A549 (cell line): Measurements from ENCODE around the gene PIBF1. TPM values are rescaled to one million over a fixed set of nuclear protein-coding genes. Genes with fewer than 3 reads are reported as not detected.

ENCODE experiments used
- ATAC-seq, 2 experiments: fragments of 200-7000 bp in 1 of 2; fragments of >200 bp in 1 of 2; cut with Nextera tagmentation in 1 of 2; cut with Tn5 transposase in 1 of 2; 3 replicates each; pipeline versions ENCODE4 v1.8.0 to v1.9.1; 2018 to 2020; ENCODE audit warnings: mild to moderate bottlenecking in 1 of 2, moderate library complexity in 1 of 2
- CTCF ChIA-PET: fragments of 300-600 bp; sonication (Branson Sonifier 250); formaldehyde crosslinking; extraction: SDS; loops from one replicate; lab custom pipeline; 2021; ENCODE audit warnings: antibody characterized with exemption, inconsistent platforms; lab: Yijun Ruan, JAX
- POLR2A ChIA-PET: fragments of 350-600 bp; formaldehyde crosslinking; extraction: SDS; loops from one replicate; lab custom pipeline; 2021; ENCODE audit warnings: antibody characterized with exemption, inconsistent platforms; lab: Yijun Ruan, JAX
- DNase-seq, 2 experiments: peaks; one replicate each; pipeline versions ENCODE4 v3.0.0 to v3.0.0-alpha.2; 2011 to 2016; ENCODE audit warnings: low read depth in 1 of 2, low spot score in 1 of 2
- FAIRE-seq: peaks from 2 replicates; lab custom pipeline; 2011; peaks lifted over from hg19 to GRCh38; lab: Jason Lieb, UNC
- H3K27ac ChIP-seq, 2 experiments: fragments of >200 bp; sonication (Bioruptor Twin); formaldehyde crosslinking; 3 replicates each; pipeline ENCODE4 v1.5.1; 2016 to 2017
- H3K4me1 ChIP-seq: fragments of >200 bp; sonication (Bioruptor Twin); formaldehyde crosslinking; 3 replicates; pipeline ENCODE4 v1.6.1; 2016
- H3K4me2 ChIP-seq: fragments of >200 bp; sonication (Bioruptor Twin); formaldehyde crosslinking; 3 replicates; pipeline ENCODE4 v1.6.1; 2016
- H3K4me3 ChIP-seq: fragments of >200 bp; sonication (Bioruptor Twin); formaldehyde crosslinking; 3 replicates; pipeline ENCODE4 v1.5.1; 2016
- H3K9me3 ChIP-seq: fragments of >200 bp; sonication (Bioruptor Twin); formaldehyde crosslinking; 3 replicates; pipeline ENCODE4 v1.6.1; 2016
- ATOH8 ChIP-seq: fragments of 250-450 bp; sonication (Bioruptor Pico); IDR thresholded peaks from 2 replicates; pipeline ENCODE4 v1.5.0; 2020; ENCODE audit warnings: low read depth, mild to moderate bottlenecking, moderate library complexity
- CBX2 ChIP-seq: fragments of 200-600 bp; sonication (generic); IDR thresholded peaks from 2 replicates; pipeline ENCODE4 v1.6.1; 2016; ENCODE audit warnings: low read depth, mild to moderate bottlenecking, borderline replicate concordance
- EHF ChIP-seq: fragments of 250-450 bp; sonication (Bioruptor Pico); IDR thresholded peaks from 2 replicates; pipeline ENCODE4 v1.5.0; 2020; ENCODE audit warnings: mild to moderate bottlenecking
- ELK1 ChIP-seq: fragments of 150-350 bp; IDR thresholded peaks from 2 replicates; pipeline ENCODE4 v1.6.1; 2014; ENCODE audit warnings: low read depth, mild to moderate bottlenecking, low read length
- EP300 ChIP-seq, 2 experiments: fragments of >200 bp; sonication (Bioruptor Twin); formaldehyde crosslinking; IDR thresholded peaks; 2 replicates in 1 of 2; 3 replicates in 1 of 2; pipeline ENCODE4 v1.6.1; 2016 to 2017
- FOSL2 ChIP-seq, 2 experiments: fragments of 450-650 bp in 1 of 2; fragments of >200 bp in 1 of 2; sonication (Bioruptor Twin) in 1 of 2; formaldehyde crosslinking; IDR thresholded peaks; 2 replicates each; pipeline versions ENCODE4 v1.5.0 to v1.6.1; 2016 to 2020; ENCODE audit warnings: mild to moderate bottlenecking in 1 of 2, moderate library complexity in 1 of 2
- FOXS1 ChIP-seq: fragments of 250-450 bp; sonication (Bioruptor Pico); IDR thresholded peaks from 2 replicates; pipeline ENCODE4 v1.5.0; 2020; ENCODE audit warnings: mild to moderate bottlenecking, moderate library complexity
- GATA3 ChIP-seq: IDR thresholded peaks from 2 replicates; pipeline ENCODE4 v1.6.1; 2012; ENCODE audit warnings: borderline replicate concordance
- HDAC2 ChIP-seq: fragments of 200-600 bp; sonication (generic); IDR thresholded peaks from 2 replicates; pipeline ENCODE4 v1.6.1; 2016
- HOXB13 ChIP-seq: fragments of 250-450 bp; sonication (Bioruptor Pico); IDR thresholded peaks from 2 replicates; pipeline ENCODE4 v1.5.0; 2020; ENCODE audit warnings: low read depth, mild to moderate bottlenecking, moderate library complexity
- JUNB ChIP-seq: fragments of >200 bp; sonication (Bioruptor Twin); formaldehyde crosslinking; IDR thresholded peaks from 2 replicates; pipeline ENCODE4 v1.6.1; 2016
- MAFK ChIP-seq: fragments of 450-650 bp; IDR thresholded peaks from 2 replicates; pipeline ENCODE4 v1.6.1; 2014; ENCODE audit not compliant: partially characterized antibody
- MYC ChIP-seq: IDR thresholded peaks from 2 replicates; pipeline ENCODE4 v1.6.1; 2012; ENCODE audit warnings: mild to moderate bottlenecking, inconsistent platforms, low read length, improper control_type of control experiment, borderline replicate concordance
- NFE2L2 ChIP-seq: fragments of 150-350 bp; conservative IDR thresholded peaks from 2 replicates; pipeline ENCODE4 v1.6.1; 2014; ENCODE audit warnings: low read length
- NPAS2 ChIP-seq: fragments of 250-450 bp; sonication (Bioruptor Pico); IDR thresholded peaks from 2 replicates; pipeline ENCODE4 v1.8.0; 2022; ENCODE audit warnings: mild to moderate bottlenecking, moderate library complexity, borderline replicate concordance
- RARB ChIP-seq: fragments of 250-450 bp; sonication (Bioruptor Pico); IDR thresholded peaks from 2 replicates; pipeline ENCODE4 v1.8.0; 2021; ENCODE audit warnings: mild to moderate bottlenecking, moderate library complexity
- RCOR1 ChIP-seq: fragments of 150-350 bp; IDR thresholded peaks from 2 replicates; pipeline ENCODE4 v1.6.1; 2014; ENCODE audit warnings: antibody characterized with exemption, low read length, low read depth
- SMC3 ChIP-seq: fragments of >200 bp; sonication (Bioruptor Twin); formaldehyde crosslinking; IDR thresholded peaks from 3 replicates; pipeline ENCODE4 v1.6.1; 2018; ENCODE audit warnings: inconsistent platforms
- TFCP2L1 ChIP-seq: fragments of 250-450 bp; sonication (Bioruptor Pico); IDR thresholded peaks from 2 replicates; pipeline ENCODE4 v1.5.0; 2021; ENCODE audit warnings: mild to moderate bottlenecking
- USF2 ChIP-seq: fragments of 450-650 bp; IDR thresholded peaks from 2 replicates; pipeline ENCODE4 v1.6.1; 2014; ENCODE audit warnings: antibody characterized with exemption
- WGBS: methylation state at CpG from one replicate; pipeline ENCODE4 v1.1.6; 2017; ENCODE audit errors: missing lambda C conversion rate; 5-methylcytosine and 5-hydroxymethylcytosine counted together
- polyA plus RNA-seq, 4 experiments: library from polyadenylated mRNA; depleted of rRNA in 3 of 4; stranded (reverse); fragments of >200 nt; fragmentation: RNase III in 1 of 4; extraction: RNeasy Plus Mini Kit Qiagen cat#74134 plus additional on column Dnase treatment in 1 of 4; gene quantifications; 2 replicates in 3 of 4; 3 replicates in 1 of 4; pipeline ENCODE4 v1.2.3, GENCODE V29; 2011 to 2017

Gene PIBF1
- polyA plus RNA-seq, 2 of the 4 experiments (the other 2 are of a cell fraction) = 5.0 to 10.6 TPM

GRCh38 chr13:73000027-73000674 is 218.2 kb downstream of the PIBF1 start:
- Histone ChIP-seq H3K9me3 (no peaks in the 10 kb centered on the region), H3K4me2 (no peak overlapping the region), H3K4me1 (peaks cover 4% of the 10 kb centered on the region; the same call in 1 of the 3 replicates), H3K4me3 (no peak overlapping the region), H3K27ac (peak overlapping the region in 1 of 2 experiments; percentile 49; a peak in 3 of 6 replicates)
- WGBS = 94% methylated on average over 4 of the region's 4 CpGs
- ATAC-seq (no peak), FAIRE-seq (no peak), DNase-seq (no peak)
- CTCF ChIA-PET = no interaction called here
- TF ChIP-seq CBX2 = no peak
- peak; percentile 38 for TF ChIP-seq MAFK
- TF ChIP-seq NFE2L2 = no peak
- TF ChIP-seq, all 56 proteins: peak for 1
- POLR2A ChIA-PET = no interaction called here

GRCh38 chr13:73001971-73002370 is 220.0 kb downstream of the PIBF1 start:
- Histone ChIP-seq H3K4me2 (no peak overlapping the region), H3K9me3 (no peaks in the 10 kb centered on the region), H3K4me1 (peaks cover 4% of the 10 kb centered on the region; the same call in 1 of the 3 replicates), H3K27ac (no peak overlapping the region), H3K4me3 (no peak overlapping the region)
- ChIA-PET POLR2A (no interaction called here), CTCF (no interaction called here)
- DNase-seq (no peak), ATAC-seq (no peak), FAIRE-seq (no peak)
- TF ChIP-seq JUNB (no peak), EHF (no peak), TFCP2L1 (CRISPR knock-in tag) (no peak)

GRCh38 chr13:73011751-73012150 is 229.8 kb downstream of the PIBF1 start:
- no peak for FAIRE-seq

More at GRCh38 chr13:73011751-73012150, 229.8 kb downstream of the PIBF1 start:
- ChIA-PET CTCF (interaction anchor here (1.1 kb wide), 1 partner anchor 32 kb away, joined by 6 read pairs; no protein-coding TSS in a partner anchor), POLR2A (no interaction called here)
- DNase-seq (no peak), ATAC-seq (no peak)
- Histone ChIP-seq H3K4me3 (no peak overlapping the region), H3K9me3 (no peaks in the 10 kb centered on the region), H3K27ac (no peak overlapping the region), H3K4me2 (no peak overlapping the region), H3K4me1 (no peaks in the 10 kb centered on the region)
- WGBS = 89% methylated on average over 5 of the region's 5 CpGs
- TF ChIP-seq RARB = no peak
- no peak for TF ChIP-seq HDAC2
- no peak for TF ChIP-seq ELK1
- TF ChIP-seq NFE2L2 = no peak
- TF ChIP-seq USF2 = no peak
- no peak for TF ChIP-seq SMC3
- TF ChIP-seq TFCP2L1 (CRISPR knock-in tag) = no peak
- no peak for TF ChIP-seq RCOR1
- no peak for TF ChIP-seq EP300 (IDR thresholded peaks at IDR 0.05)
- TF ChIP-seq EHF = no peak
- TF ChIP-seq HOXB13 (CRISPR knock-in tag) = no peak
- no peak for TF ChIP-seq FOXS1 (CRISPR knock-in tag)
- TF ChIP-seq ATOH8 (CRISPR knock-in tag) = no peak
- no peak for TF ChIP-seq FOSL2 (IDR thresholded peaks at IDR 0.05)
- no peak for TF ChIP-seq FOSL2 (CRISPR knock-in tag; IDR thresholded peaks at IDR 0.05)
- TF ChIP-seq MYC = no peak
- no peak for TF ChIP-seq NPAS2 (CRISPR knock-in tag)
- TF ChIP-seq GATA3 = no peak
